ENCODE data around the gene SLC7A5.

Gene SLC7A5

DNA sequence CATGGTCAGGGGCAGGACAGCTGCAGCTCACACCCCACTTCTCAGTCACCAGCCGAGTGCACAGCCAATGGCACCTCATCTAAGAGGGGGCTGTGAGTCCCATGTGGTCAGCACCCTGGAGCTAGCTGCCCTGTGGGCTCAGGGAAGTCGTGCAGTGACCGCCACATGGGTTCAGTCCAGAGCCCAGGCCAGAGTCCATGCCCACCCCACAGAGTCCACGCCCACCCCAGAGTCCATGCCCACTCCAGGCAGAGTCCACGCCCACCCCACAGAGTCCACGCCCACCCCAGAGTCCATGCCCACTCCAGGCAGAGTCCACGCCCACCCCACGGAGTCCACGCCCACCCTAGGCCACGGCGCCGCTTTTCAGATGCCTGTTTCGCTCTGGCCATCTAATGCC is 24.1 kb downstream of the SLC7A5 start:
- FAIRE-seq = no peak

DNA sequence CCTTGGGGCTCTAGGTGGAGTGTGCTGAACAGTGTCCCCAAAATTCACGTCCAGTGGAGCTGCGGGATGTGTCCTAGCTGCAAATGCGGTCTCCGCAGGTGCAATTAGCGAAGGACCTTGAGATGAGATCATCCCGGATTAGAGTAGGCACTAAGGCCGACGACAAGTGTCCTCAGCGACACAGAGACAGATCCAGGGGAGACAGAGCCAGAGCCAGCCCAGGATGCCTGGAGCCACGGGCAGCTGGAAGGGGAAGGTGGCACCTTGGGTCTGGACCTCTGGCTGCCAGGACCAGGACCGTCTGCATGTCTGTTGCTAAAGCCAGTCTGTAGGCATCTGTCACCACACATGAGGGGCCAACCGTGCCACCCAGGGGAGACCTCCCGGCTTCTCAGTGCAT is 24.5 kb downstream of the SLC7A5 start:
- no peak for FAIRE-seq

DNA sequence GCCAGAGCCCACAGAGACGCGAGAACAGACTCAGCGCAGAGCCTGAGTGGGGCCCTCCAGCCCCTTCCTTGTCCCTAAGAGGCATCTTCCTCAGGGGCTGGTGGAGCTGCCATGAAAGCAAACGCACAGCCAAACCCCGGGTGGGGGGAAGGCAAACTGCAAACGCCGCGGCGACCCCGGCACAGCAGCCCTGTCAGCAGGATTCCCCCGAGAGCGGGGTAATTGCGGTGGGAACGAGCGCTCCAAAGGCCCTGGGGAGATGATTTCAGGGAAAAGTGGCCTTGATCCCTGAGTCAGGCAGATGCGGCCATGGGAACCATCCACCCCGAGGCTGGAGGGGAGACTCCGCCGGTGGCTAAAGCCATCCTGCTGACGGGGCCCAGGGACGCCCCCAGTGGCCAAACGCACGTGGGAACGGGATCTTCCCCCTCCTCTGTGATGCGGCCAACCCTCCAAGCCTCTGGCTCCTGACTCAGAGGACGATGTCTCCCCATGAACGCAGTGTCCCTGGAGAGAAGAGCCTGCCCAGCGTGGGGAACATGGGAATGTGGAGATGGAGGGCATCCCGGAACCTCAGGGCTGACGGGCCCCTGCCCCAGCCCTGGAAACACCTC is 25.1 kb downstream of the SLC7A5 start:
- FAIRE-seq = no peak

DNA sequence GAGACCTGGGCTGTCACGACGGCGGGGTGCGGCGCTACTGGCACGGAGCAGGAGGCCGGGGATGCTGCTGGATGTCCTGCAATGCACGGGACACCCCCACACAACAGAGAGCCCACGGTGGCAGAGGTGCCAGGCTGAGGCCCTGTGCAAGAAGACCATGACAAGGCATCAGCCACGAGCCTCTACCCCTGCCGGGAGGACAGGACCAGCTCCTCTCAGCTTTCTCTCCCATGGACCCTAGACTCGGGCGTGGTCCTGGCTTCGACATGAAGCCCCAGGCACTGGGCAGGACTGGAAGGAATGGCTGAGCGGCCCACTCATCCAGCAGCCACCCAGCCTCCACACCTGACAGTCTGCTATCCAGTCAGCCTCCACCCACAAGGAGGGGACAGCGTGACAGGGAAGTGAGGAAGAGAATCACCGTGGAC is 25.6 kb downstream of the SLC7A5 start:
- FAIRE-seq = no peak

DNA sequence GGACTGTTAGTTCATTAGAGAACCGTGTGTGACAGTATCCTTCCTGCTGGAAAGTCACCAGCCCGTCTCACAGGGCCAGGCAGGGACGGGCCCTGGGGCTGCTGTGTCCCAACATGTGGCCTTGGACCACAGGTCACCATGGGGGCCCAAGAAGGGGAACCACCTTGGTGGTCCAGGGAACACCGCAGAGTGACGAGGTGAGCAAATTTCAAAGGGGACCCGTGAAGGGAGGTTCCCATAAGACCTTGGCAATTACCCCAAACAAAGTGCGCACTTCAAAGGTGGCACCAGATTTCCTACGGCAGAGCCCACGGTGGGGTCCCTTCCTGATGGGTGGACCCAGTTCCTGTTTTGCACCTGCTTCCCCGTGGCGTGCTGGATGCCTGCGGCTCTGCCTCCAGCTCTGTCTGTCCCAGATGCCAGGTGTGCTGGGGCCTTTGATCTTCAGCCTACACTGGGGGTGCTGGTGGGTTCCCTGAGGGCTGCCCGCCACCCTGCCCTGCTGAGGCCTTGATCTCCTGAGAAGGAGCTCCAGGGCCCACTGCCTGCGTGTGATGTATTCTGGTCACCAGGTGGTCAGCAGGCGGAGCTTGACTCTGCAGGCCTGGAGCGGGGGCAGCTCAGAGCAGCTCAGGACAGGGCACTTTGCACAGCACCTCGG is 27.0 kb downstream of the SLC7A5 start:
- no peak for FAIRE-seq

DNA sequence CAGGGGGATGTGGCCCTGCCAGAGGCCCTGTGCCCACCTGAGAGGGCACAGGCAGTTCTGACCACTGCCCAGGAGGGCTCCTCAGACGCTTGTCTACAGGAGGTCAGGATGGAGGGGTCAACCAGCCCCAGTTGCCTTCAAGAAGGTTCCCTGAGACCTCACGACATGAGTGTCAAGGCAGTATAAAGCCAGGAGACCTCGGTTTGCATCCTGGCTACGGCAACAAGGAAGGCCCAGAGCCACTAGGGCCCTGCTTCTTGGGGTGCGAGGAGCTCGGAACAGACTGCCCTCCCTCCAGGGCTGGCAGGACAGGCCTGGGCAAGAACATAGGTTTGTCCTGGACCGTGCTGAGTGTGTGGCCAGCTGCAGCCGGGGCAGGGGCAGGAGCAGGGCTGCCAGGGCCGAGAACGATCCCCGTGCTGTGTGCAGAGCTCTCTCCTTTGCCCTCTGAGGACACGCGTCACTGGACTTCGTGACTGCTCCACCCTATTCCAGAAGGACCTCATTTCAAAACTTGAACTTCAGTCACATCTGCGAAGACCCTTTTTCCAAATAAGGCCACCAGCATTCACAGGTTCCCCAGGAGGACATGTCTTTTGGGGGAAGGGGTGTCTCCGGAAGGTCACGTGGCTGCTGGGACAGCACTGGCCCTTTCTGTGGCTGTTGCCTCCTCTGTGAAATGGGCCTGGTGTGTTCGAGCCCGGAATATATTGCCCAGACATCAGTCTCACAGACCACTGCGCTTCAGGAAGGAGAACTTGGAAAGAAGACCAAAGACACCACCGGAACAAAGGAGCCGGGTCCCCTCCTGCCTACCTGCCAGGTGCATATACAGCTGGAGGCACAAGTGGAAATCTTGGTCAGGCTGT is 27.7 kb downstream of the SLC7A5 start:
- no peak for FAIRE-seq

DNA sequence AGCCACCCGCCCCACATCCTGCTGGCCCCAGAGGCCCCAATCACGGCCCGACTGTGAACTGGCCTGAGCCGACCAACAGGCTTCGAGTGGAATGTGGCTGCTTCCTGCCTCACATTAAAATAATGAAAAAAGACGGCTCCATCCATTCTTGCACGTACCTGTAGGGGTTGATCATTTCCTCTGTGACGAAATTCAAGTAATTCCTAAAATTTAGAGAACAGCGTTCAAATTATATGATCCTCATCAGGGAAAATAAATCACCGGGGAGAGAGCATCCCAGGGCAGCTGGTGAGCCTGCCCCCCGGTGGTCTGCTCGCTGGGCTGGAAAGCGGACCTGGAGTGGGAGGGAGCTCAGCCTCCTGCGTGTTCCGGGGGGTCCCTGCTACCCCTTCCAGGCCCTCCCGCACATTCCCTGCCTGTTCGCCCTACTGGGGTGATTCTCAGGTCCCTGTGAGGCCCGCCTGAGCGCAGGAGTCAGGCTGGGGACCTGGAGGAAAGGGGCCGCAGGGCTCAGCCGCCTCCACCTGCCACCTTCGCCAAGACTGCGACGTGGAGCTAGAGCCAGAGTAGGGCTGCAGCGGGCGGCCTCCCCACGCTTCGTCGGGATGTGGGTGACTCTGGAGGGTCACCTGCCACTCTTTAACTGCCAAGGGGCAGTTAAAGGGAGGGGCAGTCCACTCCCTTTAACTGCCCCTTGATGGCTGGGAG is 28.9 kb downstream of the SLC7A5 start:
- no peak for FAIRE-seq

DNA sequence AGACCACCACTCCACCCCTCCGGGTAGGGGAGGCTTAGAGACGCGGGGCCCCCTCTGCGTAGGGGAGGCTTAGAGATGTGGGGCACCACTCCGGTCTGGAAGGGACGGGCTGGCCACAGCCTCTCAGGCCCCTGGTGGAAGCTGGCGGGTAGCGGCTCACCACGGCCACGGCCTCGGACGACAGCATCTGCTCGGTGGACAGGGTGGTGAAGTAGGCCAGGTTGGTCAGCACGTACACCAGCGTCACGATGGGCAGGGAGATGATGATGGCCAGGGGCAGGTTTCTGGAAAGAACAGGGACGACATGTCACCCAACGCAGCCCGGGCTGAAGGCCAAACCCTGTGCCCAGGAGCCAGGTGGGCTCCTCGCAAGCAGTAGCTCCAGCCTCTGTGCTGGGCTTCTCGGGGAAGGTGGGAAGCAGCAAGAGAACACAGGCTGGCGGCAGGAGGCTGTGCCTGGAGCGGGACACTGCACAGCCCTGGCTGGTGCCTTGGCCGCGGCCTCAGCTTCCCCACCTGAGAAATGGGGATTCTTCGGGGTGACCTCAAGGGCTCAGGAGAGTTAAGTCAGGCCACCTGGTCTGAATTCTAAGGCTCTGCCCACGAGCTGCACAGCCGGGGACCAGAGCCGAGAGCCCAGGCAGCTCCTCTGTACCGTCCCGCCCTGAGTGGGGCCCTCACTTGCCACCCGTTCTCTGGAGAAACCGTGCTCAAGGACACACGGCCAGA is 29.6 kb downstream of the SLC7A5 start:
- no peak for FAIRE-seq

DNA sequence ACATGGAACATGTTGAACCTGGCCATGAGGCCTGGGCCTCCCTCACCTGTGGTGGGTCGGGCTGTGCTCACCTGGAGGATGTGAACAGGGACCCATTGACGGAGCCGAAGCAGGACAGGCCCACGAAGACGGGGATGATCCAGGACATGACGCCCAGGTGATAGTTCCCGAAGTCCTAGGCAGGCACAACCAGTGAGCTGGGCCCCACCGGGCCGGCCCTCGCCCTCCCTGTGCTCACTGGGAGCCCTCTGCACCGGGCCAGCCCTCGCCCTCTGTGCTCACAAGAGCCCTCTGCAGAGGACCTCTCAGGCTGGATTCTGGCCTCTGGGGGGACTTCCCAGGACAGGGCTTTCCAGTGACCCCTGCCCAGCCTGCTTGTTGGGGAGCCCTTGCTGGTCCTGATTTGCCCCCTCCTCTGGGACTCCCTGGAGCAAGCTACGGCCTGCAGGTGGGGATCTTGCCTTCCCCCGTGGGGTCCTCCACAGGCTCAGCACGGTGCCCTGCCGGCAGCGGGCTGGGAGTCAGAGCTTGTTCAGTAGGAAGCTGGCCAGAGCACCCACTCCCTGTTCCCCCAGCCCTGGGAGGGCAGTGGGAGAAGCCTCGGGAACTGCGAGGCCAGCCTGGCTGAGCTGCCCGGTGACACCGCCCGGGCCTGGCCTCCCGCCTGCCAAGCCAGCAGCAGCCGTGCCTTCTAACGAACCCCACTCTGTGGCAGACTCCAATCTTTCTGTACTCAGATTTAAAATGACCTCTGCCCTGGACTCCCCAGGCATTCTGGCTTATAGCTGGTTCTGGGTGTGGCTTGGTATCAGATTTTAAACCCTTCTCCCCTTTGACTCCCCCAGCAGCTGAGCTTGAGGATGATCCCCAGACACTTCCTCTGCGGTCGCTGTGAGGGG is 30.4 kb downstream of the SLC7A5 start:
- FAIRE-seq = no peak

DNA sequence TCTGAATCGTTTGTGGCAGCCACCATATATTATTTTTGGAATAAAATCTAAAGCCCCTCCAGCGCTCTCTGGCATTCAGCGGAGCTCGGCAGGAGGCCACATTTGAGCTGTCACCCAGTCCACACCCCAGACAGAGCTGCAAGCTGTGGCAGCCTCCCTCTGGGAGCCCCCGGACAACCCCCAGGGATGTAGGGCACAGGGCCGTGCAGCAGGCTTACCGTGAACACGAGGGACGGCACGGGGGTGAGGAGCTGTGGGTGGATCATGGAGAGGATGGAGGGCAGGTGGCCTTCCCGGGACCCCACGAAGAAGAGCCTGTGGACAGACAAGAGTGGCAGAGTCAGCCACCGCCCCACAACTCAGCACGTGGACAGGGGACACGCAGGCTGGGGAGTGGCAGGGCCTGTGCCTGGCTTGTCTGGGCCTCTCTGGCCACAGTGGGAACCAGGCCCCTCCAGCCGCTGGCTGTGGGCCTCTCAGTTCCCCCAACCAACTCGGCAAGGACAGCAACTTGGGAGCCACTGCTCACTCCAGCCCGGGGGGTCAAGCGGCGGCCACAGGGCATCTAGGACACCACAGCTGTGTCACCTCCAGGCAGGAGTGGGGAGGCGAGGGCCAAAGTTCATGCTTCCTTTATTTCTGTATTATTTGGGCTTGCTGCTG is 31.5 kb downstream of the SLC7A5 start:
- no peak for FAIRE-seq

DNA sequence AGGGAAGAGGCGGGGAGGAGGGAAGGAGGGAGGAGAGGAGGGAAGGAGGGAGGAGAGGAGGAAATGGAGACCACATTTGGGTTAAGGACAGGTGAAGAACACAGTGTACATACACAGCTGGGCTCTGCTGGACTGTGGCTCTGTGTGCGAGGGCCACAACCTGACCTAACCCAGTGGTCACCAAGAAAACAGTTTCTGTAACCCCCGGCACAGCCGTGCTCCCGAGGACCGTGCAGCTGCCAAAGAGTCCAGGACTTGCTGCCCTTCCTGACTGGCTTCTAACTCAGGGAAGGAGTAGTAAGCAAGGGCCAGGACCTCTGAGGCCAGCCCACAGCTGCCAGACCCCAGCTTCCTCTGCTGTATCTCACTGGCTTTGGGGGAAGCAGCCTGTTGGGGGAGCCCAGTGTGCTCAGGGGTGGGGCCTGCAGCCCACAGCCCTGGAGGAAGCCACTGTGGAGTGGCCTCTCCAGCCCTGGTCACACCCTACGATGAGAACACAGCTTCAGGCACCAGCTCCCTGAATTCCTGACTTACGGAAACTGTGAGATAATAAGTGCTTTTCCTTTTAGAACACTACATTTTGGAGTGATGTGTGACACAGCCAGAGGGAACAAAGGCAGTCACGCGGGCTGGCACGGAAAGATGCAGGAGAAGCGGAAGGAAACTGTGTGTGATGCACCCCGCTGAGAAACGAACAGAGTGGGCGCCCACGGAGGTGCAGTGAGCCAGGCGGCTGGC is 32.3 kb downstream of the SLC7A5 start:
- FAIRE-seq = no peak

DNA sequence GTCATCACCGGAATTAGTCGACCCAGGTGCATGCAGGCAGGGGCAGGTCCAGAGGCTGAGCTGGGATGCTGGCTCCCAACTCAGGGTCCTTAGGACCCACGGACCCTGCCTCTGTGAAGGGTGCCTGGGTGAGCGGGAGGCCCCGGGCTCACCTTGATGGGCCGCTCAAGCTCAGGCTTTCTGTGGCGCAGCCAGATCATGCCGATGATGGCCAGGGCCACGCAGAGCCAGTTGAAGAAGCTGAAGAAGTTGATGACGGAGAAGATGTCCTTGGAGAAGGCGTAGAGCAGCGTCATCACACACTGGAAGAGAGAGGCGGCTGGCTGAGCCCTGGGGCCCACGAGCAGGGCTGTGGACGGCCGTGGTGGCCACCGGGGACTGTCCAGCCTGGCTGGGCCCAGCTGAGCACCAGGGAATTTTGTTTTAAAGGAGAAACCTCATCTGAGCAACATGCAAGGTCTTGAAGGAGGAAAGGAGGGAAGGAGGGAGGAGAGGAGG is 32.9 kb downstream of the SLC7A5 start:
- no peak for FAIRE-seq

DNA sequence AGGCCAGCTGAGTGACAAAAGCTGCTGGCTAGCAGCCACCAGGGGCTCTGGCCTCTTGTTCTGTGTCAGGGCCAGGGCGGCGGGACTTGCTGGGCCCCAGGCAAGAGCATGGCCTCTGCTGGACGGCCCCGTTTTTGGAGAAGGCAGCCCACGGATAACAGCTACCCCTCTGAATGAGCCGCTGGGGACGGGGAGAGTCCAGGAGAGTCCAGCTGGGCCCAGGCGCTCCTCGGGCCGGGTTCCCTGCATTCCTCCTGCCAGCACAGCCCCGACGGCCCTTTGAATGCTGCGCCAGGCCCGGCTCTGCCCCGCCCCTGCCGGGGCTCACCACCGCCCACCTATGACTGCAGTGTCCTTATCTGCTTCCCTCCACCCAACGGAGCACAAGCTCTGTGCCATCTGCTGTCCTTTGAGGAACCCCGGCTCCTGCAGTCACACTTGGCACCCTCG is 33.4 kb downstream of the SLC7A5 start:
- no peak for FAIRE-seq

DNA sequence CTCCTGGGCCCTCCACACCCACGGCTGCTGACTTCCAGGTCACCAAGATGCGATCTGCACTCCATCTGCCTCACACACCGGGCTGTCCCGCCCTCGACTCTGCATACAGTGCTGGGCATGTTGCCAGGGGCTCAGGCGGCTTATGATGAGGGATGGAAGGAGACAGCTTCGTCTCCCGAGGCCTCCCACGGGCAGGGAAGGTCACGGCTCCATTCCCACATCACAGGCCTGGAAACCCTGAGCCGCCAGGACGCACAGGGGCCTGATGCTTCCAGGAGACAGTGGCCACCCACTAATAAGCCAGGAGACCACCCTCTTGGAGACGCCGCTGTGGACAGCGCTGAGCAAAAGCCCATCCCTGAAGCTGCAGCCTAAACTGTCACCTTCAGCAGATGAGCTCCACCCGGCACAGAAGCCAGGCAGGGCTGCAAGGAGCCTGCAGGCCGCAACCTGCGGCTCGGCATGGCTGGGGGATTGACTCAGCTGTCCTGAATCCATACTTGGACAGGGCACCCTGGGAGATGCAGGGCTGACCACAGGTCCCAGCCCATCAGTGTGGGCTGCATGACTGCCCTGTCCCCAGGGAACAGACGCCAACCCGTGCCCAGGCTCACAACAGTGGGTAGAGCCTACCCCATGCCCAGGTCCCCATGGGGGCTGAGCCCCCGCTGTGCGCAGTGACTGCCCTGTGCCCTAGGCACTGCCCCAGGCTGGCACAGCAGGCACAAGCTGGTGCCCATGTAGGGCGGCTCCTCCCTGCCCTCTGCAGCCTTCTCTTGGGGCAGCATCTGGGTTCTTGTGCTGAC is 34.4 kb downstream of the SLC7A5 start:
- no peak for FAIRE-seq

DNA sequence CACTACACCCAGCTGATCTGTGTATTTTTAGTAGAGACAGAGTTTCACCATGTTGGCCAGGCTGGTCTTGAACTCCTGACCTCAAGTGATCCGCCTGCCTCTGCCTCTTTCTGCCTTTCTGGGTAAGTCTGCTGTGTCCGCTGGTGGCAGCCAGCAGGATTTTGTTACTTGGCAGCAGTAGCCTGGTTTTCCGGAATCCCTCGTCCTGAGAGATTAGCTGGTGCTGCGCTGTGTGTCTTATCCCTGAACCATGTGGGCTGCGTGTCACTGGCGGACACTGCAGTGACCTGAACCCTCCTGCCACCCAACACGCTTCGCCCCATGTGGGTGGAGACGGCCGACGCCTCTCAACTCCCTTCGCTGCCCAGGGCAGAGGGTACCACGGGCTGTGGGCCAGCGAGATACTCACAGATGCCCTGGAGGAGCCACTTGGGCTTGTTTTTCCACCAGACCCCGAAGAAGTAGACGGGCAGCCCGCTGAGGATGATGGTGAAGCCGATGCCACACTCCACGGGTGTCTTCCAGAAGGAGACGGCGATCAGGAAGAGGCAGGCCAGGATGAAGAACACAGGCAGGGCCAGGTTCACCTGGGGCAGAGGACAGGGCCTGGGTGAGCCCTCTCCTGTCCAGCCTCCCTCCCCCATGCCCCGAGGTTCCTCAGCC is 35.2 kb downstream of the SLC7A5 start:
- no peak for FAIRE-seq

DNA sequence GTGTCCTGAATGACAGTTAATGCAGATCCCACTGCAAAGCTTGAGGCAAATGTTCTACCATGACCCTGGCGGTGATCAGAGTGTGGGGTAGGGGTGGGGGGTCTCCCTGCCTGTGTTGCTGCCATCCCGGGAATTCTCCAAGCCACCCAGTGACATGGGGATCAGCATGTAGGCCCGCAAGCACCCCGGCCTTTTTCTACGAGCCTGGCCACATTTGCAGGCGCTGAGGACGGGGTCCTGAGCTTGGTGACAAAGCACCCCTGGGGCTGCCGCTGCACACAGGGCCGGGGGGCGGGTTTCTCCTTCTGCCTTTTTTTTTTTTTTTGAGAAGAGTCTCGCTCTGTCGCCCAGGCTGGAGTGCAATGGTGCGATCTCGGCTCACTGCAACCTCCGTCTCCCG is 35.8 kb downstream of the SLC7A5 start:
- FAIRE-seq = no peak

DNA sequence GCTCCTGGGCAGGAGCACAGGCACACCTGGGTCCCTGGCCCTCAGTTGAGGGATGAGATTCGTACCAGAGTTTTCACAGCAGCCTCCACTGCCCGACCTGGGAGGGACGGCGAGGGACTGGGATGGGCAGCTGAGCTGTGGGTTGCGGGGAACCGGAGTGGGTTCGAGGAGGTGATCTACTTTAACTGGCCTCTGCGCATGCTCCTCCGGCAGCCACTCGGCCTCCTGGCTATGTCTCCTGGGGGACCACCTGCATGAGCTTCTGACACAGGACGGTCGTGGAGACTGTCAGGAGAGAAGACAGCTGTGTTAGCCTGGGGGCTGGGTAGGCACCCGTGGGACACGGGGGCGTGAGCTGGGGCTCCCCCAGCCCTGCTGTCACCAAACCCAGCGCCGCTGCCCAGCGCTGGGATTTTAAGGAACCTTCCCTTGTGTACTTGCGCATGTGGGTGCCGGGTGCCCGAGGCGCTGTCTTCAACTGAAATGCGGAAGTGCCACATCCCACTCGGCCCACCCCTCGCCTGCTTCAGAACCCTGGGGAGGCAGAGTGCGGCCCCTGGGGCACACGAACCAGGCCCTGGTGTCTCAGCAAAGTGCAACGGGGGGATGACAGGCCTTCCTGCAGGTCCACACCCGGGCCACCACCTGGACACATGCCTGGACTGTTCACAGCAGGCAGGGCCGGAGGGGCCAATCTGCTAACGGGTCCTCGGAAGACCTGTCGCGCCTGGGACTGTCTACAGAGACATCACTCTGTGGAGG is 36.4 kb downstream of the SLC7A5 start:
- FAIRE-seq = no peak

DNA sequence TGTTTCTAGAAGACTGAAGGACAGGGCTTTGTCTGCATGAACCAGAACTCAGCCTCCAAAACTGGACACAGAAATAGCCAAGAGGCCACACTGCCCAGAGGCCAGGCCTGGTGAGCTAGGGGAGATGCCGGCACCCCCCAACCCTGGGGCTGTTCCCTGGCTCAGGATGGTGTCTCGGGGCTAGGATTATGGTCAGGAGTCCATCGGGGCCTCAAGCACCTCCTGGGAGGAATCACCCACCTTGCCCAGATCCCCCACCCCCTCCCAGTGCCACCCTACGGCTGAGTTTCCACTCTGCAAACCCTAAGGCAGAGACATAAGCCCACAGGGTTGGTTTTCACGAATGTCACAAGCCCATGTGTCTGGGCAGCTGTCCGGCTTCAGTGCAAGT is 37.2 kb downstream of the SLC7A5 start:
- no peak for FAIRE-seq
